ENCODE measurements around the gene TMEM123.

TMEM123 gene

GRCh38 chr11:102459393-102459792 lies 6.8 kb upstream of the TMEM123 start:
- Histone ChIP-seq H3K27ac (ENCODE audit: low read depth, low read length) (no peak overlapping the region), H3F3A (ENCODE audit: insufficient read depth) (no peaks in the 10 kb centered on the region), H3K36me3 (ENCODE audit: low read length) (no peaks in the 10 kb centered on the region), H3K9me2 (replicated peaks; ENCODE audit: insufficient read depth, low read length) (no peaks in the 10 kb centered on the region), H3K4me3 (ENCODE audit: insufficient read depth, low read length, poor library complexity, severe bottlenecking) (no peak overlapping the region), H3K9ac (ENCODE audit: low read length) (no peak overlapping the region), H3K27me3 (ENCODE audit: low read length) (no peaks in the 10 kb centered on the region), H4K20me1 (ENCODE audit: low read depth, low read length) (no peaks in the 10 kb centered on the region), H2AFZ (ENCODE audit: low read depth, low read length, severe bottlenecking) (no peak overlapping the region), H3K9me3 (ENCODE audit: insufficient read depth, low read length) (no peaks in the 10 kb centered on the region), H3K79me2 (ENCODE audit: insufficient read depth, low read length) (no peaks in the 10 kb centered on the region), H3K4me2 (ENCODE audit: low read depth, low read length, poor library complexity, severe bottlenecking) (no peak overlapping the region)
- TF ChIP-seq CTCF (IDR thresholded peaks at IDR 0.05; ENCODE audit: insufficient read depth, low read length, poor library complexity, severe bottlenecking) (no peak), EZH2phosphoT487 (conservative IDR thresholded peaks at IDR 0.05; ENCODE audit: low read length) (no peak)

GRCh38 chr11:102458548-102458947 lies 6.0 kb upstream of the TMEM123 start:
- Histone ChIP-seq H3K9me3 (ENCODE audit: insufficient read depth, low read length) (no peaks in the 10 kb centered on the region), H3K4me2 (ENCODE audit: low read depth, low read length, poor library complexity, severe bottlenecking) (no peak overlapping the region), H3K9me2 (replicated peaks; ENCODE audit: insufficient read depth, low read length) (no peaks in the 10 kb centered on the region), H4K20me1 (ENCODE audit: low read depth, low read length) (no peaks in the 10 kb centered on the region), H3K79me2 (ENCODE audit: insufficient read depth, low read length) (no peaks in the 10 kb centered on the region), H3K27ac (ENCODE audit: low read depth, low read length) (no peak overlapping the region), H3K27me3 (ENCODE audit: low read length) (no peaks in the 10 kb centered on the region), H3K36me3 (ENCODE audit: low read length) (no peaks in the 10 kb centered on the region), H3K9ac (ENCODE audit: low read length) (no peak overlapping the region), H3F3A (ENCODE audit: insufficient read depth) (peaks cover 2% of the 10 kb centered on the region), H3K4me3 (ENCODE audit: insufficient read depth, low read length, poor library complexity, severe bottlenecking) (no peak overlapping the region), H2AFZ (ENCODE audit: low read depth, low read length, severe bottlenecking) (no peak overlapping the region)
- no peak for TF ChIP-seq CTCF (IDR thresholded peaks at IDR 0.05; ENCODE audit: insufficient read depth, low read length, poor library complexity, severe bottlenecking)
- TF ChIP-seq EZH2phosphoT487 (conservative IDR thresholded peaks at IDR 0.05; ENCODE audit: low read length) = no peak

GRCh38 chr11:102457865-102458264 lies 5.3 kb upstream of the TMEM123 start:
- Histone ChIP-seq H3K36me3 (ENCODE audit: low read length) (no peaks in the 10 kb centered on the region), H3K27me3 (ENCODE audit: low read length) (no peaks in the 10 kb centered on the region), H3F3A (ENCODE audit: insufficient read depth) (peaks cover 7% of the 10 kb centered on the region), H3K9me3 (ENCODE audit: insufficient read depth, low read length) (no peaks in the 10 kb centered on the region), H3K9me2 (replicated peaks; ENCODE audit: insufficient read depth, low read length) (no peaks in the 10 kb centered on the region), H3K79me2 (ENCODE audit: insufficient read depth, low read length) (no peaks in the 10 kb centered on the region), H3K4me3 (ENCODE audit: insufficient read depth, low read length, poor library complexity, severe bottlenecking) (no peak overlapping the region), H3K27ac (ENCODE audit: low read depth, low read length) (no peak overlapping the region), H4K20me1 (ENCODE audit: low read depth, low read length) (no peaks in the 10 kb centered on the region), H2AFZ (ENCODE audit: low read depth, low read length, severe bottlenecking) (no peak overlapping the region), H3K4me2 (ENCODE audit: low read depth, low read length, poor library complexity, severe bottlenecking) (no peak overlapping the region), H3K9ac (ENCODE audit: low read length) (no peak overlapping the region)
- no peak for TF ChIP-seq EZH2phosphoT487 (conservative IDR thresholded peaks at IDR 0.05; ENCODE audit: low read length)
- TF ChIP-seq CTCF (IDR thresholded peaks at IDR 0.05; ENCODE audit: insufficient read depth, low read length, poor library complexity, severe bottlenecking) = no peak

Data from SU-DHL-6 (cell line).